Activated B cell treated with CpG ODN at 0.5 μM for 24 hours (primary cell): Measurements from ENCODE around the gene TIPRL. TPM values are rescaled to one million over a fixed set of nuclear protein-coding genes. Genes with fewer than 3 reads are reported as not detected.

Source experiments
- ATAC-seq: fragments of 200-7000 bp; cut with Tn5 transposase; one replicate; pipeline ENCODE4 v1.10.0; 2021; ENCODE audit warnings: low read depth, mild to moderate bottlenecking, moderate library complexity
- CTCF ChIA-PET: fragments of 350-600 bp; sonication (Branson Sonifier 250); formaldehyde crosslinking; loops from one replicate; lab custom pipeline; 2021; ENCODE audit warnings: antibody characterized with exemption; lab: Charles Lee
- POLR2A ChIA-PET: fragments of 350-600 bp; sonication (Branson Sonifier 250); formaldehyde crosslinking; loops from one replicate; lab custom pipeline; 2021; ENCODE audit warnings: antibody characterized with exemption; lab: Charles Lee
- DNase-seq: peaks from one replicate; pipeline ENCODE4 v3.0.0; 2022
- H3K27ac Mint-ChIP-seq: one replicate; pipeline ENCODE4 v1.8.0; 2020; ENCODE audit warnings: mixed read lengths
- H3K27me3 Mint-ChIP-seq: one replicate; pipeline ENCODE4 v1.8.0; 2021; ENCODE audit warnings: mixed read lengths
- H3K36me3 Mint-ChIP-seq: one replicate; pipeline ENCODE4 v1.8.0; 2021; ENCODE audit warnings: low read depth, mixed read lengths
- H3K4me1 Mint-ChIP-seq: one replicate; pipeline ENCODE4 v1.8.0; 2021; ENCODE audit warnings: mixed read lengths
- H3K4me3 Mint-ChIP-seq: one replicate; pipeline ENCODE4 v1.8.0; 2020; ENCODE audit warnings: mild to moderate bottlenecking, mixed read lengths
- H3K9me3 Mint-ChIP-seq: one replicate; pipeline ENCODE4 v1.8.0; 2020; ENCODE audit warnings: mixed read lengths
- intact Hi-C: fragments of 100-400 bp; cut with micrococcal nuclease; formaldehyde crosslinking; loops from one replicate; pipeline ENCODE4 v1.15.1; 2024
- total RNA-seq: library from RNA; stranded (reverse); gene quantifications from 2 replicates; pipeline ENCODE4 v1.2.3, GENCODE V29; 2022
- TF ChIP-seq, protein P1 (sequence below): fragments of 200-600 bp; IDR thresholded peaks from one replicate; pipeline ENCODE4 v1.8.0; 2022; ENCODE audit warnings: antibody characterized with exemption, mild to moderate bottlenecking

The TIPRL gene
- total RNA-seq, 1 donor from 2014 or later = 29.8 TPM

GRCh38 chr1:168243198-168243597 is 64.4 kb downstream of the TIPRL start:
- ChIA-PET POLR2A (interaction anchor here (0.7 kb wide), 1 partner anchor 13 kb away, joined by 3 read pairs; no protein-coding TSS in a partner anchor), CTCF (no interaction called here)
- no peak overlapping the region for H3K27ac Mint-ChIP-seq

DNA sequence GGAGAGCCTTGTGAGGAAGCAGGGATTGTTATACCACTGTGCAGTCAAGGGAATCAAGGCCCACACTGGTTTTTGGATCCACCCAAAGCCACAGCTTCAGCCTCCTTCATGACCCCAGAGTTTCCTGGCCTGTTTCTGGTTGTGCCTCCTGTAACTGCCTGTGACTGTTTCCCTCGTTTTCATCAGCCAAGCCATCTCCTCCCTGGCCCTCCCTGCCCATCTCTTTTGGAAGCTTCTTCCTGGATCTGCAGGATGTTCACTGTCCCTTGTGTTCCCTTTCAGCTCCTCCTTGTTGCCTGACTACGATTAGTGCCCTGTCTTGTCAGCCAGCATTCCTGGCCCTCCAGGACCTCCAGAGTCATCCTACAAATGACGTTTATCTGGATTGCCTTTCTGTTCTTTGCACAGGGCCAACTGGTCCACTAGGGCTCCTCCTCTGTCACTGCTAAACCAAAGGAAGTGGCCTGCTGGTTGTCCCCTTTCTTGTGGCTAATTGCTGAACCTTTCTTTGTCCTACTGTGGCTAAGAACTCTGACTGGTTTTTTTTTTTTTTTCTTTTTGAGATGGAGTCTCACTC is 65.0 kb downstream of the TIPRL start:
- Mint-ChIP-seq H3K4me3 (no peak overlapping the region), H3K4me1 (peaks cover 11% of the 10 kb centered on the region), H3K27ac (no peak overlapping the region), H3K9me3 (no peaks in the 10 kb centered on the region), H3K36me3 (peaks cover 93% of the 10 kb centered on the region), H3K27me3 (no peaks in the 10 kb centered on the region)
- TF ChIP-seq, protein P1, sequence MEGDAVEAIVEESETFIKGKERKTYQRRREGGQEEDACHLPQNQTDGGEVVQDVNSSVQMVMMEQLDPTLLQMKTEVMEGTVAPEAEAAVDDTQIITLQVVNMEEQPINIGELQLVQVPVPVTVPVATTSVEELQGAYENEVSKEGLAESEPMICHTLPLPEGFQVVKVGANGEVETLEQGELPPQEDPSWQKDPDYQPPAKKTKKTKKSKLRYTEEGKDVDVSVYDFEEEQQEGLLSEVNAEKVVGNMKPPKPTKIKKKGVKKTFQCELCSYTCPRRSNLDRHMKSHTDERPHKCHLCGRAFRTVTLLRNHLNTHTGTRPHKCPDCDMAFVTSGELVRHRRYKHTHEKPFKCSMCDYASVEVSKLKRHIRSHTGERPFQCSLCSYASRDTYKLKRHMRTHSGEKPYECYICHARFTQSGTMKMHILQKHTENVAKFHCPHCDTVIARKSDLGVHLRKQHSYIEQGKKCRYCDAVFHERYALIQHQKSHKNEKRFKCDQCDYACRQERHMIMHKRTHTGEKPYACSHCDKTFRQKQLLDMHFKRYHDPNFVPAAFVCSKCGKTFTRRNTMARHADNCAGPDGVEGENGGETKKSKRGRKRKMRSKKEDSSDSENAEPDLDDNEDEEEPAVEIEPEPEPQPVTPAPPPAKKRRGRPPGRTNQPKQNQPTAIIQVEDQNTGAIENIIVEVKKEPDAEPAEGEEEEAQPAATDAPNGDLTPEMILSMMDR = no peak
- CTCF ChIA-PET = no interaction called here
- POLR2A ChIA-PET = interaction anchor here (0.7 kb wide), 1 partner anchor 13 kb away, joined by 3 read pairs; no protein-coding TSS in a partner anchor
- ATAC-seq (no peak), DNase-seq (no peak)
- intact Hi-C loops = no loop called here

More at GRCh38 chr1:168243198-168243597, 64.4 kb downstream of the TIPRL start:
- peaks cover 10% of the 10 kb centered on the region for H3K4me1 Mint-ChIP-seq
- H3K9me3 Mint-ChIP-seq = no peaks in the 10 kb centered on the region
- peaks cover 91% of the 10 kb centered on the region for H3K36me3 Mint-ChIP-seq
- intact Hi-C loops = no loop called here
- H3K4me3 Mint-ChIP-seq = no peak overlapping the region
- no peaks in the 10 kb centered on the region for H3K27me3 Mint-ChIP-seq
- TF ChIP-seq, protein P1 = no peak
- ATAC-seq = no peak
- no peak for DNase-seq

- ATAC-seq (no peak), DNase-seq (no peak)
- Mint-ChIP-seq H3K9me3 (no peaks in the 10 kb centered on the region), H3K4me1 (peaks cover 11% of the 10 kb centered on the region), H3K27ac (no peak overlapping the region), H3K4me3 (no peak overlapping the region), H3K36me3 (peaks cover 92% of the 10 kb centered on the region), H3K27me3 (no peaks in the 10 kb centered on the region)
- TF ChIP-seq, protein P1 = no peak
- intact Hi-C loops = no loop called here
- ChIA-PET POLR2A (no interaction called here), CTCF (no interaction called here)
Measured at GRCh38 chr1:168245042-168245441, 66.3 kb downstream of the TIPRL start.

GRCh38 chr1:168246506-168246905 is 67.7 kb downstream of the TIPRL start:
- ChIA-PET POLR2A (no interaction called here), CTCF (no interaction called here)
- intact Hi-C loops = no loop called here
- H3K27ac Mint-ChIP-seq = no peak overlapping the region
- H3K9me3 Mint-ChIP-seq = no peaks in the 10 kb centered on the region
- TF ChIP-seq, protein P1 = no peak
- DNase-seq (no peak), ATAC-seq (no peak)
- H3K4me1 Mint-ChIP-seq = peaks cover 11% of the 10 kb centered on the region
- peaks cover 91% of the 10 kb centered on the region for H3K36me3 Mint-ChIP-seq
- H3K27me3 Mint-ChIP-seq = no peaks in the 10 kb centered on the region
- H3K4me3 Mint-ChIP-seq = no peak overlapping the region

Other genes with a start within 250 kb of the TIPRL start
- gene DCAF6, start 242.3 kb upstream of the TIPRL start, total RNA-seq = 23.1 and 32.9 TPM in 2 replicates
- gene MPC2, start 241.9 kb upstream of the TIPRL start, total RNA-seq = 27.5 and 28.6 TPM in 2 replicates
- 0.04 and 0.32 TPM in 2 replicates for gene GPR161, start 42.0 kb upstream of the TIPRL start, total RNA-seq
- 62.7 and 63.4 TPM in 2 replicates for gene SFT2D2, start 47.0 kb downstream of the TIPRL start, total RNA-seq
- gene TBX19, start 101.9 kb downstream of the TIPRL start, total RNA-seq = 2.7 and 4.7 TPM in 2 replicates